ENCODE data around the gene MTOR.

- TF ChIP-seq POLR2A (IDR thresholded peaks at IDR 0.05): no peak
- TF ChIP-seq, protein P1, sequence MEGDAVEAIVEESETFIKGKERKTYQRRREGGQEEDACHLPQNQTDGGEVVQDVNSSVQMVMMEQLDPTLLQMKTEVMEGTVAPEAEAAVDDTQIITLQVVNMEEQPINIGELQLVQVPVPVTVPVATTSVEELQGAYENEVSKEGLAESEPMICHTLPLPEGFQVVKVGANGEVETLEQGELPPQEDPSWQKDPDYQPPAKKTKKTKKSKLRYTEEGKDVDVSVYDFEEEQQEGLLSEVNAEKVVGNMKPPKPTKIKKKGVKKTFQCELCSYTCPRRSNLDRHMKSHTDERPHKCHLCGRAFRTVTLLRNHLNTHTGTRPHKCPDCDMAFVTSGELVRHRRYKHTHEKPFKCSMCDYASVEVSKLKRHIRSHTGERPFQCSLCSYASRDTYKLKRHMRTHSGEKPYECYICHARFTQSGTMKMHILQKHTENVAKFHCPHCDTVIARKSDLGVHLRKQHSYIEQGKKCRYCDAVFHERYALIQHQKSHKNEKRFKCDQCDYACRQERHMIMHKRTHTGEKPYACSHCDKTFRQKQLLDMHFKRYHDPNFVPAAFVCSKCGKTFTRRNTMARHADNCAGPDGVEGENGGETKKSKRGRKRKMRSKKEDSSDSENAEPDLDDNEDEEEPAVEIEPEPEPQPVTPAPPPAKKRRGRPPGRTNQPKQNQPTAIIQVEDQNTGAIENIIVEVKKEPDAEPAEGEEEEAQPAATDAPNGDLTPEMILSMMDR (IDR thresholded peaks at IDR 0.05): no peak
Observed at GRCh38 chr1:11151114-11151513, 111.2 kb downstream of the MTOR start.

Measured in thyroid gland (tissue), 4 donors.